K562 (cell line): ENCODE results near the gene ERFL. TPM values are rescaled to one million over a fixed set of nuclear protein-coding genes. Genes with fewer than 3 reads are reported as not detected.

ENCODE experiments used
- DMBX1 ChIP-seq: fragments of 250-450 bp; sonication (Bioruptor Pico); IDR thresholded peaks from 2 replicates; pipeline ENCODE4 v1.8.0; 2022; ENCODE audit warnings: inconsistent platforms, mild to moderate bottlenecking, moderate library complexity, borderline replicate concordance
- HDAC8 ChIP-seq: fragments of 450-650 bp; IDR thresholded peaks from 2 replicates; pipeline ENCODE4 v1.6.1; 2016; ENCODE audit warnings: mild to moderate bottlenecking, missing genetic modification characterization, moderate library complexity, missing compliant biosample characterization
- MECOM ChIP-seq: fragments of 250-450 bp; sonication (Bioruptor Pico); IDR thresholded peaks from 2 replicates; pipeline ENCODE4 v1.8.0; 2022; ENCODE audit warnings: inconsistent platforms
- NRF1 ChIP-seq, 2 experiments: fragments of 450-650 bp; IDR thresholded peaks in 1 of 2; conservative IDR thresholded peaks in 1 of 2; 2 replicates each; pipeline ENCODE4 v1.6.1; 2014; ENCODE audit warnings: mild to moderate bottlenecking in 2 of 2
- POLR3A ChIP-seq: IDR thresholded peaks from 2 replicates; pipeline ENCODE4 v1.6.1; 2011; ENCODE audit warnings: borderline replicate concordance, mild to moderate bottlenecking, moderate library complexity; ENCODE audit not compliant: insufficient read length, insufficient read depth; ENCODE audit errors: extremely low read depth
- YY1 ChIP-seq, 3 experiments: IDR thresholded peaks; 2 replicates each; pipeline ENCODE4 v1.6.1; 2011; ENCODE audit warnings: low read length in 2 of 3, mild to moderate bottlenecking in 2 of 3, moderate library complexity in 2 of 3, borderline replicate concordance in 1 of 3, control low read depth in 1 of 3, low read depth in 1 of 3; ENCODE audit not compliant: insufficient read depth in 3 of 3, insufficient replicate concordance in 2 of 3, control insufficient read depth in 1 of 3, insufficient read length in 1 of 3; ENCODE audit errors: extremely low read depth in 1 of 3
- ZC3H8 ChIP-seq: fragments of 450-650 bp; IDR thresholded peaks from 2 replicates; pipeline ENCODE4 v1.6.1; 2017
- ZFP36 ChIP-seq: fragments of 150-350 bp; IDR thresholded peaks from 2 replicates; pipeline ENCODE4 v1.6.1; 2018; ENCODE audit warnings: low read length, low read depth; ENCODE audit not compliant: partially characterized antibody
- ZNF184 ChIP-seq: sonication (generic); formaldehyde crosslinking; IDR thresholded peaks from 2 replicates; pipeline ENCODE4 v1.5.0; 2020; ENCODE audit warnings: missing genetic modification reagents
- ZNF274 ChIP-seq: IDR thresholded peaks from 2 replicates; pipeline ENCODE4 v1.6.1; 2011; ENCODE audit warnings: low read depth, mild to moderate bottlenecking, low read length, moderate library complexity, borderline replicate concordance
- ZNF644 ChIP-seq: fragments of 200-800 bp; sonication (Bioruptor generic); IDR thresholded peaks from 2 replicates; pipeline ENCODE4 v1.6.1; 2016; ENCODE audit warnings: low read depth, missing genetic modification characterization, missing compliant biosample characterization
- ZSCAN32 ChIP-seq: fragments of 450-650 bp; formaldehyde crosslinking; IDR thresholded peaks from 2 replicates; pipeline ENCODE4 v1.4.0; 2020; ENCODE audit warnings: mild to moderate bottlenecking, moderate library complexity
- polyA plus RNA-seq, 8 experiments: library from polyadenylated mRNA; depleted of rRNA in 4 of 8; stranded (reverse) in 5 of 8; unstranded in 3 of 8; fragments of >200 nt; fragmentation: Nextera tagmentation in 2 of 8; fragmentation: Illumina TruSeq in 1 of 8; extraction: Ambion mirVana in 2 of 8; extraction: Trizol in 1 of 8; gene quantifications; 2 replicates each; pipeline versions ENCODE4 v1.2.1 to v1.2.3, GENCODE V29; 2011 to 2014; ENCODE audit warnings: inconsistent platforms in 1 of 8, missing spikeins in 1 of 8
- total RNA-seq, 7 experiments: library from RNA; depleted of rRNA in 6 of 7; stranded (reverse); fragments of >200 nt in 6 of 7; fragmentation: Illumina TruSeq in 2 of 7; extraction: Trizol in 2 of 7; gene quantifications; 2 replicates each; pipeline versions ENCODE4 v1.2.1 to v1.2.3, GENCODE V29; 2011 to 2021; ENCODE audit warnings: low replicate concordance in 1 of 7
- TF ChIP-seq, protein P1 (sequence below): fragments of 450-650 bp; IDR thresholded peaks from 2 replicates; pipeline ENCODE4 v1.6.1; 2014; ENCODE audit warnings: low read depth, mild to moderate bottlenecking, moderate library complexity, borderline replicate concordance
- TF ChIP-seq, protein P2 (sequence below): fragments of 450-650 bp; formaldehyde crosslinking; IDR thresholded peaks from 2 replicates; pipeline ENCODE4 v1.4.0; 2022; ENCODE audit warnings: mild to moderate bottlenecking, moderate library complexity
- TF ChIP-seq, protein P3 (sequence below), 2 experiments: fragments of 150-350 bp in 1 of 2; IDR thresholded peaks; 2 replicates each; pipeline ENCODE4 v1.6.1; 2012 to 2016; ENCODE audit warnings: low read depth in 2 of 2, low read length in 2 of 2, mild to moderate bottlenecking in 1 of 2, moderate library complexity in 1 of 2
- TF ChIP-seq, protein P4 (sequence below): conservative IDR thresholded peaks from 2 replicates; pipeline ENCODE4 v1.6.1; 2011; ENCODE audit warnings: low read depth, mild to moderate bottlenecking, low read length; ENCODE audit not compliant: control insufficient read depth

Gene ERFL
- total and polyA plus RNA-seq, 9 of the 15 experiments (the other 6 are each of a cell fraction or from before 2014, with no cell fraction given), result 0.07 to 0.75 (median 0.32) TPM; not detected in 4

DNA sequence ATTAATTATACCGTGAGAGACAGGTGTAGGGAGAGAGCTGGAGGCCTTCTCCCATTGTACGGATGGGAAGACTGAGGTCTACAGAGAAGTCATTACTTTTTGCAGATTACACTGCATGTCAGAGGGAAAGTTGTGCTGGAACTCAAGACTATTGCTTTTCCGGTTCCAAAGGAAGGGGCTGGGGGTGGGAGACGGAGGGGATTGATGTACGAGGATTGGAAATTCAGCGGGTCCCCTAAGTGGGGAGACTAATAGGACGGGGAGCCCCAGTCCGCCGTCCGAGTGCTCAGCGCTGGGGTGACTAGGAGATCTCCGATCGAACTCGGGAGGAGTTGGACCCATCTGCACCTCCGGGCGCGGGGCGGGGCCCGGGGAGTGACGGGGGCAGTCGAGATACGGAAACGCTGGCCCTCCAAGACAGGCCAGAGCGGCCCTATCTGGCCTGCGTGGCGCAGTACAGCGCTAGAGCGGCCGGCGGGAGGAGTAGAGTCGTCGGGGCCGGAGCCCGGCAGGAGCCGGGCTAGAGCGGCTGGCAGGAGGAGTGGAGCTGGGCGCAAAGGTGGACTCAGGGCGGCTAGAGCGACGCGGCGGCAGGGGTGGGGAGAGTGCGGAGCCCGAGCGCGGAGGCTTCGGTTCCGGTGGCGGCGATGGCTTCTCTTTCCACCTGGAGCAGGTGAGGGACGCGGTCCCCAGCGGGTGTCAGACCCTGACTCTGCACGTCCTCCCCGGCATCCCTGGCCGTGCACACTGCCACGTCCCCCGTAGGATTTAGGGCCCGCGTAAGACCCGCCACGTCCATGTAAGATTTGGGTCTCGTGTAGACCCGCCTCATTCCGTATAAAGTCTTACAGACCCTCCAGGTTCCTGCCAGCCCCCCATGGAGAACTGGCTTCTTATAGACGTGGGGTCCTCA lies 44.2 kb downstream of the ERFL start (continued):
- no peak for TF ChIP-seq POLR3A
- TF ChIP-seq, protein P1, sequence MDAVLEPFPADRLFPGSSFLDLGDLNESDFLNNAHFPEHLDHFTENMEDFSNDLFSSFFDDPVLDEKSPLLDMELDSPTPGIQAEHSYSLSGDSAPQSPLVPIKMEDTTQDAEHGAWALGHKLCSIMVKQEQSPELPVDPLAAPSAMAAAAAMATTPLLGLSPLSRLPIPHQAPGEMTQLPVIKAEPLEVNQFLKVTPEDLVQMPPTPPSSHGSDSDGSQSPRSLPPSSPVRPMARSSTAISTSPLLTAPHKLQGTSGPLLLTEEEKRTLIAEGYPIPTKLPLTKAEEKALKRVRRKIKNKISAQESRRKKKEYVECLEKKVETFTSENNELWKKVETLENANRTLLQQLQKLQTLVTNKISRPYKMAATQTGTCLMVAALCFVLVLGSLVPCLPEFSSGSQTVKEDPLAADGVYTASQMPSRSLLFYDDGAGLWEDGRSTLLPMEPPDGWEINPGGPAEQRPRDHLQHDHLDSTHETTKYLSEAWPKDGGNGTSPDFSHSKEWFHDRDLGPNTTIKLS, result peak; percentile 99
- TF ChIP-seq ZSCAN32 (CRISPR knock-in tag), result no peak
- TF ChIP-seq, protein P2, sequence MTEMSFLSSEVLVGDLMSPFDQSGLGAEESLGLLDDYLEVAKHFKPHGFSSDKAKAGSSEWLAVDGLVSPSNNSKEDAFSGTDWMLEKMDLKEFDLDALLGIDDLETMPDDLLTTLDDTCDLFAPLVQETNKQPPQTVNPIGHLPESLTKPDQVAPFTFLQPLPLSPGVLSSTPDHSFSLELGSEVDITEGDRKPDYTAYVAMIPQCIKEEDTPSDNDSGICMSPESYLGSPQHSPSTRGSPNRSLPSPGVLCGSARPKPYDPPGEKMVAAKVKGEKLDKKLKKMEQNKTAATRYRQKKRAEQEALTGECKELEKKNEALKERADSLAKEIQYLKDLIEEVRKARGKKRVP (CRISPR knock-in tag), result no peak
- TF ChIP-seq ZFP36, result peak; percentile 31
- TF ChIP-seq HDAC8, result no peak
- TF ChIP-seq, protein P3, sequence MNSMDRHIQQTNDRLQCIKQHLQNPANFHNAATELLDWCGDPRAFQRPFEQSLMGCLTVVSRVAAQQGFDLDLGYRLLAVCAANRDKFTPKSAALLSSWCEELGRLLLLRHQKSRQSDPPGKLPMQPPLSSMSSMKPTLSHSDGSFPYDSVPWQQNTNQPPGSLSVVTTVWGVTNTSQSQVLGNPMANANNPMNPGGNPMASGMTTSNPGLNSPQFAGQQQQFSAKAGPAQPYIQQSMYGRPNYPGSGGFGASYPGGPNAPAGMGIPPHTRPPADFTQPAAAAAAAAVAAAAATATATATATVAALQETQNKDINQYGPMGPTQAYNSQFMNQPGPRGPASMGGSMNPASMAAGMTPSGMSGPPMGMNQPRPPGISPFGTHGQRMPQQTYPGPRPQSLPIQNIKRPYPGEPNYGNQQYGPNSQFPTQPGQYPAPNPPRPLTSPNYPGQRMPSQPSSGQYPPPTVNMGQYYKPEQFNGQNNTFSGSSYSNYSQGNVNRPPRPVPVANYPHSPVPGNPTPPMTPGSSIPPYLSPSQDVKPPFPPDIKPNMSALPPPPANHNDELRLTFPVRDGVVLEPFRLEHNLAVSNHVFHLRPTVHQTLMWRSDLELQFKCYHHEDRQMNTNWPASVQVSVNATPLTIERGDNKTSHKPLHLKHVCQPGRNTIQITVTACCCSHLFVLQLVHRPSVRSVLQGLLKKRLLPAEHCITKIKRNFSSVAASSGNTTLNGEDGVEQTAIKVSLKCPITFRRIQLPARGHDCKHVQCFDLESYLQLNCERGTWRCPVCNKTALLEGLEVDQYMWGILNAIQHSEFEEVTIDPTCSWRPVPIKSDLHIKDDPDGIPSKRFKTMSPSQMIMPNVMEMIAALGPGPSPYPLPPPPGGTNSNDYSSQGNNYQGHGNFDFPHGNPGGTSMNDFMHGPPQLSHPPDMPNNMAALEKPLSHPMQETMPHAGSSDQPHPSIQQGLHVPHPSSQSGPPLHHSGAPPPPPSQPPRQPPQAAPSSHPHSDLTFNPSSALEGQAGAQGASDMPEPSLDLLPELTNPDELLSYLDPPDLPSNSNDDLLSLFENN (IDR thresholded peaks at IDR 0.05; ENCODE audit: low read depth in 2 of 2, low read length in 2 of 2), result peak in 1 of 2 experiments; percentile 13; a peak in 1 of 4 replicates
- TF ChIP-seq ZNF644 (tag), result no peak
- TF ChIP-seq ZC3H8, result no peak
- no peak for TF ChIP-seq ZNF274
- TF ChIP-seq DMBX1, result peak; percentile 53; the same call in 1 of the 2 replicates
- peak; percentile 81 to 83 for TF ChIP-seq NRF1 (conservative IDR thresholded peaks at IDR 0.05 in 1 of 2, IDR thresholded peaks at IDR 0.05 in 1 of 2)
- TF ChIP-seq, protein P4, sequence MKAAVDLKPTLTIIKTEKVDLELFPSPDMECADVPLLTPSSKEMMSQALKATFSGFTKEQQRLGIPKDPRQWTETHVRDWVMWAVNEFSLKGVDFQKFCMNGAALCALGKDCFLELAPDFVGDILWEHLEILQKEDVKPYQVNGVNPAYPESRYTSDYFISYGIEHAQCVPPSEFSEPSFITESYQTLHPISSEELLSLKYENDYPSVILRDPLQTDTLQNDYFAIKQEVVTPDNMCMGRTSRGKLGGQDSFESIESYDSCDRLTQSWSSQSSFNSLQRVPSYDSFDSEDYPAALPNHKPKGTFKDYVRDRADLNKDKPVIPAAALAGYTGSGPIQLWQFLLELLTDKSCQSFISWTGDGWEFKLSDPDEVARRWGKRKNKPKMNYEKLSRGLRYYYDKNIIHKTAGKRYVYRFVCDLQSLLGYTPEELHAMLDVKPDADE, result peak; percentile 80
- TF ChIP-seq YY1 (IDR thresholded peaks at IDR 0.05; ENCODE audit: borderline replicate concordance in 1 of 3, control insufficient read depth in 1 of 3, extremely low read depth in 1 of 3, insufficient read depth in 3 of 3, insufficient read length in 1 of 3, insufficient replicate concordance in 2 of 3, low read depth in 1 of 3, low read length in 2 of 3), result peak in 2 of 3 experiments; percentile 57 to 67
- TF ChIP-seq MECOM, result peak; percentile 59; the same call in 1 of the 2 replicates
- TF ChIP-seq ZNF184, result no peak
